Mucosa of descending colon (tissue), 3 donors: ENCODE results near the gene HHLA2. TPM values are rescaled to one million over a fixed set of nuclear protein-coding genes. Genes with fewer than 3 reads are reported as not detected.
A peak's percentile ranks its signal among the peaks of the same experiment; 100 is the strongest.

Experiments used
- ATAC-seq: fragments of 200-7000 bp; cut with Tn5 transposase; one replicate; pipeline ENCODE4 v1.9.1; 2020; ENCODE audit warnings: mild to moderate bottlenecking, moderate library complexity
- DNase-seq, 3 donors: peaks; one replicate each; pipeline ENCODE4 v3.0.0-alpha.2; 2020
- H3K36me3 ChIP-seq: fragments of 200-600 bp; one replicate; pipeline ENCODE4 v1.8.0; 2021; ENCODE audit warnings: low read depth, mild to moderate bottlenecking
- H3K4me1 ChIP-seq: fragments of 200-600 bp; one replicate; pipeline ENCODE4 v1.8.0; 2021; ENCODE audit warnings: low read depth, mild to moderate bottlenecking
- H3K4me3 ChIP-seq: fragments of 200-600 bp; one replicate; pipeline ENCODE4 v1.8.0; 2021; ENCODE audit warnings: mild to moderate bottlenecking
- H3K9me3 ChIP-seq: fragments of 200-600 bp; one replicate; pipeline ENCODE4 v1.8.0; 2021; ENCODE audit warnings: mild to moderate bottlenecking
- intact Hi-C, 2 donors: fragments of 100-400 bp; cut with DNase I in 1 of 2; cut with micrococcal nuclease in 1 of 2; formaldehyde crosslinking; loops; one replicate each; pipeline versions ENCODE4 v1.11.0 to v1.11.1; 2022; cut with DNase I, micrococcal nuclease
- total RNA-seq, 3 donors: library from RNA; stranded (reverse); fragmentation: NEBNext Ultra II Directional in 2 of 3; extraction: Animal tissue kit (Norgen Biotek cat#: 25700) in 2 of 3; gene quantifications; one replicate each; pipeline versions ENCODE4 v1.2.1 to v1.2.4, GENCODE V29; 2021 to 2023
- TF ChIP-seq, protein P1 (sequence below): fragments of 200-600 bp; IDR thresholded peaks from one replicate; pipeline ENCODE4 v1.8.0; 2022; ENCODE audit warnings: antibody characterized with exemption, mild to moderate bottlenecking
- donor health status: DM: no; HTN: no; CAD: no; lungs with moderate emphysema.
- donor health status: DM: no; HTN: no; CAD: no.
- donor health status: DM: no; HTN: yes; CAD: no.

HHLA2 gene
- total RNA-seq, 3 donors from 2014 or later, result 98.2 to 276 (median 169) TPM

DNA sequence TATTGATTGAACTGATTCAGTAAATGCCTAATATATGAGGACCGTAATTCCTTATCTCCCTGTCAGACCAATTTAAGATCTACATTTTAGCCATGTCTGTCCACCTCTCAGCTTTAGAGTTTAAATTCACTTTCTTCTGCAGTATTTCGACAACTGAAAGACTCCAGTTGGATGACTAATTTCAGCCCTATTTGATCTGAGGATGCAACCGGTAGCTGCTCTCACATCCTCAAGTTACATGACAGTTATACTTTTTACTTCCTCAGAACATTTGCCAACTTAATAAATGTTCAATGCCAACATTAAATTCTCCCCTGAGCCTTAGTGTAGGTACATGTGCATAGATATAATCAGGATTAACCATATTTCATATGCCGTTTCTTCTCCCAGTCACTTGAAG is 2.5 kb upstream of the HHLA2 start:
- Histone ChIP-seq H3K4me1 (no peaks in the 10 kb centered on the region), H3K4me3 (no peak overlapping the region), H3K36me3 (no peaks in the 10 kb centered on the region), H3K9me3 (no peaks in the 10 kb centered on the region)
- TF ChIP-seq, protein P1, sequence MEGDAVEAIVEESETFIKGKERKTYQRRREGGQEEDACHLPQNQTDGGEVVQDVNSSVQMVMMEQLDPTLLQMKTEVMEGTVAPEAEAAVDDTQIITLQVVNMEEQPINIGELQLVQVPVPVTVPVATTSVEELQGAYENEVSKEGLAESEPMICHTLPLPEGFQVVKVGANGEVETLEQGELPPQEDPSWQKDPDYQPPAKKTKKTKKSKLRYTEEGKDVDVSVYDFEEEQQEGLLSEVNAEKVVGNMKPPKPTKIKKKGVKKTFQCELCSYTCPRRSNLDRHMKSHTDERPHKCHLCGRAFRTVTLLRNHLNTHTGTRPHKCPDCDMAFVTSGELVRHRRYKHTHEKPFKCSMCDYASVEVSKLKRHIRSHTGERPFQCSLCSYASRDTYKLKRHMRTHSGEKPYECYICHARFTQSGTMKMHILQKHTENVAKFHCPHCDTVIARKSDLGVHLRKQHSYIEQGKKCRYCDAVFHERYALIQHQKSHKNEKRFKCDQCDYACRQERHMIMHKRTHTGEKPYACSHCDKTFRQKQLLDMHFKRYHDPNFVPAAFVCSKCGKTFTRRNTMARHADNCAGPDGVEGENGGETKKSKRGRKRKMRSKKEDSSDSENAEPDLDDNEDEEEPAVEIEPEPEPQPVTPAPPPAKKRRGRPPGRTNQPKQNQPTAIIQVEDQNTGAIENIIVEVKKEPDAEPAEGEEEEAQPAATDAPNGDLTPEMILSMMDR, result no peak
- DNase-seq (no peak), ATAC-seq (no peak)
- intact Hi-C loops, result no loop called here

DNA sequence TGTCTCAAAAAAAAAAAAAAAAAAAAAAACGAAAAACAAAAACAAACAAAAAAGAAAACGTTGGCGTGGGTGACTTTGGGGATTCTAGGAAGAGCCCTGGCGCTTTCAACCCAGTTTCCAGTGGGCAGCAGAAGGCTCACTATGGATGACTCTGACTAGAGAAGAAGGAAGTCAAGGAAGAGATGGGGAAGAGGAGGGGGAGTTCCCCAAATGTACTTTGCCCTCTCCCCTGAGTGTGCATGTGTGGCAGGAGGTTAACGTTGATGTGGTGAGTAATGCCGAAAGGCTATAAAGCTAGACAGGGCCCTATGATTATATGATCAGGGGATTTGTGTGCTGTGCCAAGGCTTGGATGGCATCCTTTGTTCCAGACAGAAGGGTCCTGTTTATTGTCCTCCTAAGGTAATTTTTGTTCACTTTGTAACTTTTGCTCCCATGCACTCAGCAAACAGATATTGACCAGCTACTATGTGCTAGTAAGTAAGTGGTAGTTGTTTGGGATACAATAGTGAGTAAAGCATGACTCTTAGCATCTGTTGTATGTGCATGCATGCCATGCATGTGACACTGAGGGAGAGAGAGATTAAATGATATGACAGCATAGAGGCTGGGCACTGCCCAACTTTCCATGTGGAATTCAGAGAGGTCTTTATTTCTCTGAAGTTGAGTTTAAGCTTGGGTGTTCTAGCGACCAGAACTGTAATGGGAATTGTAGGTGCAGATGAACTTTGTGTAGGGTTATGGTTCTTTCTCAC is 750 bp upstream of the HHLA2 start:
- no peaks in the 10 kb centered on the region for H3K9me3 ChIP-seq
- TF ChIP-seq, protein P1, result no peak
- peak in 2 of 3 donors; percentile 32 to 68 for DNase-seq
- H3K4me3 ChIP-seq, result no peak overlapping the region
- ATAC-seq, result peak; percentile 86
- no peaks in the 10 kb centered on the region for H3K4me1 ChIP-seq
- intact Hi-C loops, result loop anchor here in 1 of 2 donors (5.0 kb wide), 1 partner anchor 112 kb away; no protein-coding TSS in a partner anchor
- no peaks in the 10 kb centered on the region for H3K36me3 ChIP-seq

DNA sequence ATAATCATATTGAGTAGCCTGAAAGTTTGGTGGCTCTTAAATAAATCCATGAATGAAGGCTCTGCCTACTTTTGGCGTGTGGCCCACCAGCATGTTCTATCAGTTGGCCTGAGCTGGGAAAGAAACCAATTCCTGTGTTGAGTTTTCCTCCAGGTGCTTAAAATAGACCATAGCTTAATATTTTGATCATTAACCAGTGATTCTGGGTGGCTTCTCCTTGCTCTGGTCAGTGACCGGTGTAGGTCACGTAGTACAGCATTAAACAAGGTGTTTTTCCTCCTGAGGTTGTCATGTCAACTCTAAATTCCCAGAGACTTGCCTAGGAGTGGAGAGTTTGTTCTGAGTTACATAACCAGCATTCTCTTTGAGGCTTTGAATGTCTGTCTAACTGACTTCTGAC is 1.3 kb downstream of the HHLA2 start:
- intact Hi-C loops, result loop anchor here in 1 of 2 donors (5.0 kb wide), 1 partner anchor 110 kb away; no protein-coding TSS in a partner anchor
- ATAC-seq (peak; percentile 8), DNase-seq (peak in 2 of 3 donors; percentile 39 to 49)
- H3K9me3 ChIP-seq, result no peaks in the 10 kb centered on the region
- H3K36me3 ChIP-seq, result no peaks in the 10 kb centered on the region
- no peak overlapping the region for H3K4me3 ChIP-seq
- TF ChIP-seq, protein P1, result no peak
- no peaks in the 10 kb centered on the region for H3K4me1 ChIP-seq

DNA sequence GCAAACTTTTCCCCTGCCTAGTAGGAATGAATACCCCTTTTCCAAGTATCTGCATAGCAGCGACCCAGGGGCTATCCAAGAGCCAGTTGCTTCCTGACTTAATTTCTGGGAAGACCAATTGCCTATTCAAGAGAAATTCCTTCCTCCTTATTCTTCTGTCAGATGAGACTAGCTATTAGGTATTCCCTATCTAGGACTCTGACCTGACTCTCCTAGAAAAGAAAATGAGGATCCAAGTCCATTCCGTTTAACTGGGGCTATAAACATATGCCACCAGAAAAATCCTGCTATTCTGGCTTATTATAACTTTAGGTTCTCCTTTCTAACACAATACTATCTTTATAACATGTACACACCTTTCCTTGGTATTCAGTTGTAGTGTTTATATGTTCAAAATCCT is 1.7 kb downstream of the HHLA2 start:
- DNase-seq (no peak), ATAC-seq (peak; percentile 52)
- TF ChIP-seq, protein P1, result no peak
- Histone ChIP-seq H3K4me3 (no peak overlapping the region), H3K4me1 (no peaks in the 10 kb centered on the region), H3K9me3 (no peaks in the 10 kb centered on the region), H3K36me3 (no peaks in the 10 kb centered on the region)
- intact Hi-C loops, result loop anchor here in 1 of 2 donors (5.0 kb wide), 1 partner anchor 109 kb away; no protein-coding TSS in a partner anchor

DNA sequence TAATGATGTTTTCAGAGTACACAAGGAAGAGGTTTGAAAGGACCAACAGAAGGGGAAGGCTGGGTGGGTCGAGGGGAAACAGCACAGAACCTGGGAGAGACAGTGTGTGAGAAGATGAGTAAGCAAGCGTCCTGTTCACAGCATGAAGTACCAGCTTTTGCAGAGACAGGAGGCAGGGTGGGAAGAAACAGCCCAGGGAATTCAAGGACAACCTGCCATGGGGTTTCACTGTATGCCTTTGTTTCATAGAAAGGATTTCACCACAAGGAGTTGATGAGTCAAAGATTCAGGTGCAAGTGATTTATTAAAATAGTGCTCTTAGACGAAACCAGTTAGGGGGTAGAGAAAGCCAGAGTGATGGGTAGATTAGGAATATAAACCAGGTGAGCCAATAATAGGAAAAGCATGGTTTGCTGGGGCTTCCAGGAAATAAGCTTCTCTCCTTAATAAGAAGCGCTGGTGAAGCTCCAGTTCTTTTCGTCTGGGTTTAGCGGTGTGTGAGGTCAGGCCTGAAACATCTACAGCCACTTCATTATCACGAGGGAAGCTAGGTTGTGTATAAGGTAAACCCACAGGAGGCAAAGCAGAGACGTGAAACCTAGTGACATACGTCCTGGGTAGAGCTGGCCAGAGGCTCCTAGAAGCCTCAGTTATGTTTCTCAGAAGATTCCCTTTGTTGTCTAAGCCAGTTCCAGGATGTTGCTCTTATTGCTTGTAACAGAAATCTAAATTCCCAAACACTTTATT is 3.9 kb downstream of the HHLA2 start:
- no peak overlapping the region for H3K4me3 ChIP-seq
- TF ChIP-seq, protein P1, result no peak
- H3K36me3 ChIP-seq, result no peaks in the 10 kb centered on the region
- no peaks in the 10 kb centered on the region for H3K9me3 ChIP-seq
- DNase-seq, result no peak
- no peaks in the 10 kb centered on the region for H3K4me1 ChIP-seq
- intact Hi-C loops, result no loop called here
- ATAC-seq, result peak; percentile 5
